Retinal pigment epithelial cell (primary cell): Measurements from ENCODE around the gene ADGRE3.
"Not testable (repeated sequence)": the region's sequence is repeated elsewhere in the genome, so short reads cannot be mapped to it uniquely, and the experiment has no call there.

Source experiments
- DNase-seq: peaks from one replicate; pipeline ENCODE4 v3.0.0-alpha.2; 2010; ENCODE audit warnings: low read depth
- H3K4me3 ChIP-seq: 2 replicates; pipeline ENCODE4 v1.5.1; 2011; ENCODE audit warnings: mild to moderate bottlenecking, low read length, control low read depth, moderate library complexity
- TF ChIP-seq, protein P1 (sequence below): conservative IDR thresholded peaks from 2 replicates; pipeline ENCODE4 v1.5.1; 2011; ENCODE audit warnings: low read depth, low read length, control low read depth, inconsistent platforms

Gene ADGRE3

GRCh38 chr19:14619404-14619803, 55.2 kb downstream of the ADGRE3 start:
- TF ChIP-seq, protein P1, sequence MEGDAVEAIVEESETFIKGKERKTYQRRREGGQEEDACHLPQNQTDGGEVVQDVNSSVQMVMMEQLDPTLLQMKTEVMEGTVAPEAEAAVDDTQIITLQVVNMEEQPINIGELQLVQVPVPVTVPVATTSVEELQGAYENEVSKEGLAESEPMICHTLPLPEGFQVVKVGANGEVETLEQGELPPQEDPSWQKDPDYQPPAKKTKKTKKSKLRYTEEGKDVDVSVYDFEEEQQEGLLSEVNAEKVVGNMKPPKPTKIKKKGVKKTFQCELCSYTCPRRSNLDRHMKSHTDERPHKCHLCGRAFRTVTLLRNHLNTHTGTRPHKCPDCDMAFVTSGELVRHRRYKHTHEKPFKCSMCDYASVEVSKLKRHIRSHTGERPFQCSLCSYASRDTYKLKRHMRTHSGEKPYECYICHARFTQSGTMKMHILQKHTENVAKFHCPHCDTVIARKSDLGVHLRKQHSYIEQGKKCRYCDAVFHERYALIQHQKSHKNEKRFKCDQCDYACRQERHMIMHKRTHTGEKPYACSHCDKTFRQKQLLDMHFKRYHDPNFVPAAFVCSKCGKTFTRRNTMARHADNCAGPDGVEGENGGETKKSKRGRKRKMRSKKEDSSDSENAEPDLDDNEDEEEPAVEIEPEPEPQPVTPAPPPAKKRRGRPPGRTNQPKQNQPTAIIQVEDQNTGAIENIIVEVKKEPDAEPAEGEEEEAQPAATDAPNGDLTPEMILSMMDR = no peak
- DNase-seq = no peak

DNA sequence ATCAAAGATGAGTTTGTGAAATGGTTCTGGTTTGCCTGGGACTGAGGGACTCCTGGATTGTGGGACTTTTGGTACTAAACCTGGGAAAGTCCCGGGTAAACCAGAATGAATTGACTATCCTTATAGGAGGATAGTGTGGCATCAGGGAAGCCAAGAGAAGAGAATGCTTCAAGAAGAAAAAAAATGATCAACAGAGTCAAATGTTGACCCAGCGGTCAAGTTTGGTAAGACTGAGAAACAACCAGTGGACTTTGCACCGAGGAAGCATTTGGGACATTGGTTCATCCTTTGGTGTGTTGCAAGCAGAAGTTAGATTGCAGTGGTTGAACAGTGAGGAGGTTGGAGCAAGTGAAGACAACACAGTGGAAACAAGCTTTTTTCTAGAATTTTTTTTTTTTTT, 58.2 kb downstream of the ADGRE3 start:
- no peak overlapping the region for H3K4me3 ChIP-seq
- no peak for DNase-seq
- TF ChIP-seq, protein P1 = no peak

More at GRCh38 chr19:14619404-14619803, 55.2 kb downstream of the ADGRE3 start:
- H3K4me3 ChIP-seq = no peak overlapping the region

DNA sequence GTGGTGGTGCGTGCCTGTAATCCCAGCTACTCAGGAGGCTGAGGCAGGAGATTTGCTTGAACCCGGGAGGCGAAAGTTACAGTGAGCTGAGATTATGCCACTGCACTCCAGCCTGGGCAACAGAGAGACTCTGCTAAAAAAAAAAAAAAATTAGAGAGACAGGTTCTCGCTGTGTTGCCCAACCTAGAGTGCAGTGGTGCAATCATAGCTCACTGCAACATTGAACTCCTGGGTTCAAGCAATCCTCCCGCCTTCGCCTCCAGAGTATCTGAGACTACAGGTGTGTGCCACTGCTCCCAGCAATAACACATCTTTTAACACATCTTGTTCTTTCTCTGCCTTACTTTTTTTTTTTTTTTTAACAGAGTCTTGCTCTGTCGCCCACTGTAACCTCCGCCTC, 59.0 kb downstream of the ADGRE3 start:
- H3K4me3 ChIP-seq = no peak overlapping the region
- TF ChIP-seq, protein P1 = no peak
- DNase-seq = no peak

GRCh38 chr19:14614099-14614412, 60.6 kb downstream of the ADGRE3 start:
- TF ChIP-seq, protein P1 = no peak
- H3K4me3 ChIP-seq = no peak overlapping the region
- DNase-seq = no peak

DNA sequence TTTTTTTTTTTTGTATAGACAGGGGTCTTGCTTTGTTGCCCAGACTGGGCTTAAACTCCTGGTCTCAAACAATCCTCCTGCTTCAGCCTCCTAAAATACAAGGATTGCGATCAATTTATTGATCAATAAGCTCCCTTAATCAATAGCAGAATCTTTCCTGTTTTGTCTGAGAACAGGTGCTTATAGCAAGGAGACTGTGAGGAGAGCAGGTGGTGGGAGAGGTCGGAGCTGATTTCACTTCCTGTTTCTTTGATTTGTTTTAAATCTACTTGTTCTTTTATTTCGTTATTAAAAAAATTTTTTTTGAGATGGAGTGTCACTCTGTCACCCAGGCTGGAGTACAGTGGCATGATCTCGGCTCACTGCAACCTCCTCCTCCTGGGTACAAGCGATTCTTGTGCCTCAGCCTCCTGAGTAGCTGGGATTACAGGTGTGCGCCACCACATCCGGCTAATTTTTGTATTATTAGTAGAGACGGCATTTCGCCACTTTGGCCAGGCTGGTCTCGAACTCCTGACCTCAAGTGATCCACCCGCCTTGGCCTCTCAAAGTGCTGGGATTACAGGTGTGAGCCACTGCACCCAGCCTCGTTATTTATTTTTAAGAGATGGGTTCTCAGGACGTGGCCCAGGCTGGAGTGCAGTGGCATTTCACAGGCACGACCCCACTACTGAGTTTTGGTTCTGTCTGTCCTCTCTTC, 61.1 kb downstream of the ADGRE3 start:
- not testable (repeated sequence) for H3K4me3 ChIP-seq, DNase-seq

DNA sequence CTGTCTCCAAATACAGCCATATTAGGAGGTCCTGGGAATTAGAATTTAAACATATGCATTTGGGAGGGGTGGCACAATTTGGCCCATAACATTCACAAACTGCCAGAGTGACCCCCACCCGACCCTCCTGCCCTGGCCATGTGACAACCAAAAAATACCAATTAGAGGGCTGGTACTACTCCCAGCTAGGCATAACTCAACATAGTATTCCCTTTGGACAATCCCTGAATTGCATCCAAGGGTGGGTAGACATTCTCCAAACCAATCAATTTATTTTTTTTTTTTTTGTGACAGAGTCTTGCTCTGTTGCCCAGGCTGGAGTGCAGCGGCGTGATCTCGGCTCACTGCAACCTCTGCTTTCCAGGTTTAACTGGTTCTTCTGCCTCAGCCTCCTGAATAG, 62.0 kb downstream of the ADGRE3 start:
- DNase-seq = no peak
- TF ChIP-seq, protein P1 = no peak
- H3K4me3 ChIP-seq = no peak overlapping the region

DNA sequence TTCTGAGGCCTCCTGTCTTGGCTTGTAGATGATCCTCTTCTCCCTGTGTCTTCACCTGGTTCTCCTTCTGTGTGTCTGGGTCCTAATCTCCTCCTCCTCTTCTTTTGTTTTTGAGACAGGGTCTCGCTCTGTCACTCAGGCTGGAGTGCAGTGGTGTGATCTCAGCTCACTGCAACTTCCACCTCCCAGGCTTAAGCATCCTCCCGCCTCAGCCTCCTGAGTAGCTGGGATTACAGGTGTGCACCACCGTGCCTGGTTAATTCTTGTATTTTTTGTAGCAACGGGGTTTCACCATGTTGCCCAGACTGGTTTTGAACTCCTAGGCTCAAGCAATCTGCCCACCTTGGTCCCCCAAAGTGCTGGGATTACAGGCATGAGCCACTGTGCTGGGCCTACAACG, 62.4 kb downstream of the ADGRE3 start:
- DNase-seq, H3K4me3 ChIP-seq: not testable (repeated sequence)

GRCh38 chr19:14611051-14611450, 63.6 kb downstream of the ADGRE3 start:
- no peak for DNase-seq
- H3K4me3 ChIP-seq = no peak overlapping the region
- TF ChIP-seq, protein P1 = no peak
